GM18868 (cell line): ENCODE data around the gene PAX5.

Experiments used
- ATAC-seq: cut with Tn5 transposase; IDR thresholded peaks from one replicate; pipeline ENCODE4 v1.9.1; 2021; ENCODE audit warnings: mild to moderate bottlenecking, moderate library complexity; ENCODE audit not compliant: unreplicated experiment

PAX5 gene

GRCh38 chr9:36905101-36906066 is 128.7 kb downstream of the PAX5 start:
- ATAC-seq = no peak

- ATAC-seq = peak; percentile 70
These were observed 130.3 kb downstream of the PAX5 start for GRCh38 chr9:36903541-36904435.

GRCh38 chr9:36902861-36903524 is 131.1 kb downstream of the PAX5 start:
- no peak for ATAC-seq

- no peak for ATAC-seq
These were observed 131.9 kb downstream of the PAX5 start for GRCh38 chr9:36902080-36902716.

GRCh38 chr9:36901528-36901927 is 132.5 kb downstream of the PAX5 start:
- no peak for ATAC-seq

- no peak for ATAC-seq
These were observed 133.2 kb downstream of the PAX5 start for GRCh38 chr9:36900856-36901220.

GRCh38 chr9:36900136-36900855 is 133.8 kb downstream of the PAX5 start:
- ATAC-seq = no peak

- no peak for ATAC-seq
These were observed 134.7 kb downstream of the PAX5 start for GRCh38 chr9:36899406-36899805.

- no peak for ATAC-seq
These were observed 135.5 kb downstream of the PAX5 start for GRCh38 chr9:36898431-36899020.

- no peak for ATAC-seq
These were observed 136.6 kb downstream of the PAX5 start for GRCh38 chr9:36897478-36897877.

GRCh38 chr9:36897019-36897418 is 137.0 kb downstream of the PAX5 start:
- ATAC-seq = no peak

- no peak for ATAC-seq
These were observed 137.8 kb downstream of the PAX5 start for GRCh38 chr9:36896296-36896695.

- no peak for ATAC-seq
These were observed 138.3 kb downstream of the PAX5 start for GRCh38 chr9:36895744-36896260.

- ATAC-seq = no peak
These were observed 139.3 kb downstream of the PAX5 start for GRCh38 chr9:36894695-36895310.

GRCh38 chr9:36893911-36894310 is 140.2 kb downstream of the PAX5 start:
- ATAC-seq = no peak

GRCh38 chr9:36893184-36893583 is 140.9 kb downstream of the PAX5 start:
- no peak for ATAC-seq

GRCh38 chr9:36892279-36892678 is 141.8 kb downstream of the PAX5 start:
- no peak for ATAC-seq

- no peak for ATAC-seq
These were observed 142.7 kb downstream of the PAX5 start for GRCh38 chr9:36891341-36891811.

GRCh38 chr9:36889844-36890243 is 144.2 kb downstream of the PAX5 start:
- no peak for ATAC-seq
